ENCODE results near the gene FSTL4.
A peak's percentile ranks its signal among the peaks of the same experiment; 100 is the strongest.

The FSTL4 gene

GRCh38 chr5:133164759-133165158 is 447.6 kb downstream of the FSTL4 start:
- DNase-seq (ENCODE audit: low read depth): no peak

- no peak for DNase-seq (ENCODE audit: low read depth)
These were observed 448.5 kb downstream of the FSTL4 start for GRCh38 chr5:133163839-133164238.

DNA sequence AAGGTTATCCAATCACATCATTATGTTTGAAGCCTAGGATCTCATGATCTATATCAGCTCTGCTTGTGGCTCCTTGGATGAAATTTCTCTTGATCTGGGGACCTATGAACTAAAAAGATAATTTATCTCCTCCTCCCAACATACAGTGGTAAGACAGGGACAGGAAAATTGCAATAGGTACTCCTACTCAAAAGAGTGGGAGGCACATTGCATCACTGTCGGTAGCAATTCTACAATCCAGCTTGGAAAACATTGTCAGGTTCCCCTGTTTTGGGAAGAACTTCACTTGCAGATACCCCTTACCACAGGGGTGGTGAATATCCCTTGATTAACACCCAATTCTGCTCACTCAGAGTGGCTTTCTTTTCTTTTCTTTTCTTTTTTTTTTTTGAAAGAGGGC is 452.8 kb downstream of the FSTL4 start:
- no peak for DNase-seq (ENCODE audit: low read depth)

GRCh38 chr5:133155326-133155969 is 456.9 kb downstream of the FSTL4 start:
- no peak for DNase-seq (ENCODE audit: low read depth)

GRCh38 chr5:133154274-133155075 is 457.9 kb downstream of the FSTL4 start:
- no peak for DNase-seq (ENCODE audit: low read depth)

- no peak for DNase-seq (ENCODE audit: low read depth)
These were observed 461.3 kb downstream of the FSTL4 start for GRCh38 chr5:133150909-133151544.

GRCh38 chr5:133149345-133149744 is 463.0 kb downstream of the FSTL4 start:
- no peak for DNase-seq (ENCODE audit: low read depth)

DNA sequence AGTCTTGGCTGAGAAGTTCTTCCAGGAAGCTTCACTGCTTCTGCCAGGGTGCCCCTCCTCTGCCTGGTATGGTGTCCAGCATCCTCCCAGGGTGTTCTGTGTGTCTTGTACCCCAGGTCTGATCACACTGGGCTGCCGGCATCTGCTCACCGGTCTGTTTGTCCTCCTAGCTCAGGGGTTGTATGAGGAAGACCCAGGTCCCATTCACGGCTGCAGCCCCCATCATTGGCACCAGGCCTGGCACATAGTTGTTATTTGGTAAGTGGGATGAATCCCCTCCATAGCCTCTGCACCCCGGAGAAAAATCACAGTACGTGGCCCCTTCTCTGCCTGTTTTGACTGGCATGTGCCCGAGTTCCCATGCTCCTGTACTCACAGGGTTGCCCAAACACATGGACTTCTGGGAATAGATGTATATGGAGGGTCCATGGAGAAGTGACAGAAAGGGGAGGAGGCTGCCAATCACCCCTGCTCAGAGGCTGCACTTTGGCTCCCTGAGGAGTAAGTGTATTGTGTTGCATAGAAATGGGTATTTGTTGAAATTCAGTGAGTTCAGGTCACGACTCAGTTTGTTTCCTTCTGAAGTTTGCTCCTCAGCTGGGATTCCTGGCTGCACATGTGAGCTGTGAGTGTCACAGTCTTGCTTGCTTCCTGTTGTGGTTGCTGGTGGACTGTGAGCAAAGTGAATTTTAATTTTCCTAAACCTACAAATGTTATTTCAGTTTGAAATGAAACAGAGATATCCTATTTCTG is 464.4 kb downstream of the FSTL4 start:
- no peak for DNase-seq (ENCODE audit: low read depth)

GRCh38 chr5:133147411-133147810 is 464.9 kb downstream of the FSTL4 start:
- DNase-seq (ENCODE audit: low read depth): peak; percentile 17
